ENCODE measurements around the gene TCF4.

TCF4 gene

GRCh38 chr18:55256226-55256928 is 331.6 kb downstream of the TCF4 start:
- CTCF ChIA-PET, result interaction anchor here (0.9 to 1.2 kb wide), 2 partner anchors 11 to 19 kb away, joined by 4 to 5 read pairs; no protein-coding TSS in a partner anchor
- DNase-seq (ENCODE audit: extremely low spot score), result no peak
- POLR2A ChIA-PET, result no interaction called here
- no peak for TF ChIP-seq CTCF (IDR thresholded peaks at IDR 0.05; ENCODE audit: control extremely low read depth, extremely low read depth, low read depth, missing control alignments)

GRCh38 chr18:55253814-55254213 is 334.2 kb downstream of the TCF4 start:
- CTCF ChIA-PET, result interaction anchor here (1.2 to 1.3 kb wide), 2 partner anchors 11 to 19 kb away, joined by 3 to 6 read pairs; no protein-coding TSS in a partner anchor

GRCh38 chr18:55252901-55253300 is 335.1 kb downstream of the TCF4 start:
- no peak for TF ChIP-seq CTCF (IDR thresholded peaks at IDR 0.05; ENCODE audit: control extremely low read depth, extremely low read depth, low read depth, missing control alignments)
- DNase-seq (ENCODE audit: extremely low spot score), result no peak
- POLR2A ChIA-PET, result no interaction called here
- CTCF ChIA-PET, result interaction anchor here (1.3 to 4.9 kb wide), 3 partner anchors 8 to 12 kb away, joined by 3 to 23 read pairs (median 18); no protein-coding TSS in a partner anchor

More at GRCh38 chr18:55253814-55254213, 334.2 kb downstream of the TCF4 start:
- POLR2A ChIA-PET, result no interaction called here
- no peak for DNase-seq (ENCODE audit: extremely low spot score)
- no peak for TF ChIP-seq CTCF (IDR thresholded peaks at IDR 0.05; ENCODE audit: control extremely low read depth, extremely low read depth, low read depth, missing control alignments)

- ChIA-PET CTCF (interaction anchor here (1.3 to 4.9 kb wide), 5 partner anchors 9 to 64 kb away, joined by 3 to 29 read pairs (median 18); no protein-coding TSS in a partner anchor), POLR2A (interaction anchor here (0.5 to 0.9 kb wide), 2 partner anchors 16 to 70 kb away, joined by 3 to 5 read pairs; no protein-coding TSS in a partner anchor)
- no peak for TF ChIP-seq CTCF (IDR thresholded peaks at IDR 0.05; ENCODE audit: control extremely low read depth, extremely low read depth, low read depth, missing control alignments)
- DNase-seq (ENCODE audit: extremely low spot score), result no peak
Observed at GRCh38 chr18:55252053-55252675, 335.8 kb downstream of the TCF4 start.

GRCh38 chr18:55251254-55251971 is 336.6 kb downstream of the TCF4 start:
- ChIA-PET POLR2A (interaction anchor here (0.9 to 1.0 kb wide), 2 partner anchors 17 to 71 kb away, joined by 3 to 5 read pairs; no protein-coding TSS in a partner anchor), CTCF (interaction anchor here (0.7 to 4.9 kb wide), 12 partner anchors 10 to 1400 kb away, joined by 3 to 29 read pairs (median 4); partner anchors contain the start of gene WDR7)
- DNase-seq (ENCODE audit: extremely low spot score), result no peak
- no peak for TF ChIP-seq CTCF (IDR thresholded peaks at IDR 0.05; ENCODE audit: control extremely low read depth, extremely low read depth, low read depth, missing control alignments)

- ChIA-PET CTCF (interaction anchor here (0.7 to 4.9 kb wide), 12 partner anchors 10 to 1400 kb away, joined by 3 to 29 read pairs (median 4); partner anchors contain the start of gene WDR7), POLR2A (interaction anchor here (1.0 kb wide), 1 partner anchor 71 kb away, joined by 3 read pairs; no protein-coding TSS in a partner anchor)
- DNase-seq (ENCODE audit: extremely low spot score), result no peak
- no peak for TF ChIP-seq CTCF (IDR thresholded peaks at IDR 0.05; ENCODE audit: control extremely low read depth, extremely low read depth, low read depth, missing control alignments)
Observed at GRCh38 chr18:55250768-55251173, 337.2 kb downstream of the TCF4 start.
